ENCODE measurements around the gene C5AR1.

- TF ChIP-seq POLR2A (IDR thresholded peaks at IDR 0.05; ENCODE audit: low read depth, low read length) (no peak), TAF1 (IDR thresholded peaks at IDR 0.05; ENCODE audit: borderline replicate concordance, low read depth, low read length) (no peak)
These were observed 49.2 kb upstream of the C5AR1 start for GRCh38 chr19:47260476-47260875.
